Panc1 (cell line): Measurements from ENCODE around the gene EEF1AKMT1. TPM values are rescaled to one million over a fixed set of nuclear protein-coding genes. Genes with fewer than 3 reads are reported as not detected.

Source experiments
- ATAC-seq: fragments of 200-7000 bp; cut with Tn5 transposase; 2 replicates; pipeline ENCODE4 v1.9.1; 2020; ENCODE audit warnings: mild to moderate bottlenecking, moderate library complexity
- BruUV-seq: library from RNA; stranded (reverse); fragments of 400-500 nt; replicated peaks from 2 replicates; lab custom pipeline; 2021; lab: Mats Ljungman, UMichigan
- CTCF ChIA-PET: fragments of 300-600 bp; sonication (Branson Sonifier 250); formaldehyde crosslinking; loops from one replicate; lab custom pipeline; 2022; ENCODE audit warnings: antibody characterized with exemption; lab: Charles Lee
- POLR2A ChIA-PET: fragments of 300-600 bp; sonication (Branson Sonifier 250); formaldehyde crosslinking; loops from one replicate; lab custom pipeline; 2022; ENCODE audit warnings: antibody characterized with exemption; lab: Charles Lee
- DNase-seq: peaks from one replicate; pipeline ENCODE4 v3.0.0-alpha.2; 2010; ENCODE audit warnings: low read depth, low spot score
- H3K27ac ChIP-seq: 2 replicates; pipeline ENCODE4 v1.5.1; 2011; ENCODE audit warnings: mild to moderate bottlenecking, low read length, inconsistent platforms
- H3K27me3 ChIP-seq: fragments of 200-500 bp; sonication (Bioruptor generic); 2 replicates; pipeline ENCODE4 v1.6.0; 2014; ENCODE audit warnings: low read length, inconsistent platforms; ENCODE audit not compliant: control insufficient read depth, insufficient read depth
- H3K36me3 ChIP-seq: fragments of 200-500 bp; sonication (Bioruptor generic); 2 replicates; pipeline ENCODE4 v1.5.1; 2014; ENCODE audit warnings: inconsistent platforms, mild to moderate bottlenecking, low read length, moderate library complexity; ENCODE audit not compliant: control insufficient read depth, insufficient read depth
- H3K4me1 ChIP-seq: 2 replicates; pipeline ENCODE4 v1.5.1; 2011; ENCODE audit warnings: inconsistent platforms, mild to moderate bottlenecking, low read length, moderate library complexity; ENCODE audit not compliant: control insufficient read depth, insufficient read depth
- H3K4me3 ChIP-seq, 2 experiments: 2 replicates each; pipeline ENCODE4 v1.5.1; 2011 to 2012; ENCODE audit warnings: low read depth in 2 of 2, low read length in 2 of 2, mild to moderate bottlenecking in 2 of 2, inconsistent platforms in 1 of 2, moderate library complexity in 1 of 2
- H3K9me3 ChIP-seq: fragments of 200-500 bp; sonication (Bioruptor generic); 2 replicates; pipeline ENCODE4 v1.5.1; 2014; ENCODE audit warnings: low read depth, mild to moderate bottlenecking, inconsistent platforms, low read length, moderate library complexity; ENCODE audit not compliant: control insufficient read depth, insufficient read depth
- POLR2AphosphoS5 ChIP-seq: IDR thresholded peaks from 2 replicates; pipeline ENCODE4 v1.6.1; 2012; ENCODE audit warnings: mild to moderate bottlenecking, low read depth, low read length, moderate library complexity
- SIN3A ChIP-seq: IDR thresholded peaks from 2 replicates; pipeline ENCODE4 v1.6.1; 2012; ENCODE audit warnings: low read depth, mild to moderate bottlenecking, low read length, moderate library complexity, borderline replicate concordance; ENCODE audit not compliant: insufficient read depth
- TCF7L2 ChIP-seq: IDR thresholded peaks from 2 replicates; pipeline ENCODE4 v1.6.1; 2011; ENCODE audit warnings: mild to moderate bottlenecking, low read depth, low read length, inconsistent platforms
- in situ Hi-C: cut with HindIII; loops from 2 replicates; pipeline ENCODE4 v1.10.0; 2016; ENCODE audit warnings: low sequenced_read_pairs, low pct_unique_long_range_greater_than_20kb
- intact Hi-C: fragments of 100-400 bp; cut with micrococcal nuclease; formaldehyde crosslinking; loops from one replicate; pipeline ENCODE4 v1.10.0; 2022; ENCODE audit not compliant: unreplicated experiment
- total RNA-seq: library from RNA; stranded (reverse); gene quantifications from one replicate; pipeline ENCODE4 v1.2.1, GENCODE V29; 2021; ENCODE audit not compliant: unreplicated experiment
- TF ChIP-seq, protein P1 (sequence below), 2 experiments: IDR thresholded peaks; 2 replicates each; pipeline ENCODE4 v1.6.1; 2011 to 2012; ENCODE audit warnings: low read depth in 2 of 2, control low read depth in 1 of 2, low read length in 1 of 2, mild to moderate bottlenecking in 1 of 2, moderate library complexity in 1 of 2; ENCODE audit not compliant: insufficient read depth in 1 of 2
- TF ChIP-seq, protein P2 (sequence below): fragments of 450-650 bp; IDR thresholded peaks from 2 replicates; pipeline ENCODE4 v1.5.1; 2017; ENCODE audit warnings: mild to moderate bottlenecking

EEF1AKMT1 gene
- total RNA-seq, 1 experiment from 2014 or later = 5.4 TPM

DNA sequence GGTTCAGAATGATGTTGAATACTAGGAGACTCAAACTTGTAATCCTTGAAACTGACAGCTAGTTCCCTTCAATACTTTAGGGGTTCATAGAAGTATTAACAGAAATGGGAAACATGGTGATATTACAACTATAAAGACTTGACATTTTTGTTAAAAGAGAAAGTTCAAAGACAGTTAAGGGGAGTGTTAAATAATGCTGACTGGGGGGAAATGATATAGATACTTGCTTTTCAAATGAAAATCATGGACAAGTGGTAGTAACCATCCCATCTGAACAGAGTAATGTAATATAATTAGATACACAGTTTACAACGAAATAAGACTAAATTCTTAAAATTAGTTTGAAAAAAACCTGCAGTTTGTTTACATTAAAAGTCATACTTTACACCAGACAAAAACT, 6.6 kb upstream of the EEF1AKMT1 start:
- Histone ChIP-seq H3K4me1 (no peaks in the 10 kb centered on the region), H3K27me3 (no peaks in the 10 kb centered on the region), H3K4me3 (no peak overlapping the region), H3K27ac (no peak overlapping the region), H3K36me3 (no peaks in the 10 kb centered on the region; the same call in 1 of the 2 replicates), H3K9me3 (no peaks in the 10 kb centered on the region)
- TF ChIP-seq, protein P1, sequence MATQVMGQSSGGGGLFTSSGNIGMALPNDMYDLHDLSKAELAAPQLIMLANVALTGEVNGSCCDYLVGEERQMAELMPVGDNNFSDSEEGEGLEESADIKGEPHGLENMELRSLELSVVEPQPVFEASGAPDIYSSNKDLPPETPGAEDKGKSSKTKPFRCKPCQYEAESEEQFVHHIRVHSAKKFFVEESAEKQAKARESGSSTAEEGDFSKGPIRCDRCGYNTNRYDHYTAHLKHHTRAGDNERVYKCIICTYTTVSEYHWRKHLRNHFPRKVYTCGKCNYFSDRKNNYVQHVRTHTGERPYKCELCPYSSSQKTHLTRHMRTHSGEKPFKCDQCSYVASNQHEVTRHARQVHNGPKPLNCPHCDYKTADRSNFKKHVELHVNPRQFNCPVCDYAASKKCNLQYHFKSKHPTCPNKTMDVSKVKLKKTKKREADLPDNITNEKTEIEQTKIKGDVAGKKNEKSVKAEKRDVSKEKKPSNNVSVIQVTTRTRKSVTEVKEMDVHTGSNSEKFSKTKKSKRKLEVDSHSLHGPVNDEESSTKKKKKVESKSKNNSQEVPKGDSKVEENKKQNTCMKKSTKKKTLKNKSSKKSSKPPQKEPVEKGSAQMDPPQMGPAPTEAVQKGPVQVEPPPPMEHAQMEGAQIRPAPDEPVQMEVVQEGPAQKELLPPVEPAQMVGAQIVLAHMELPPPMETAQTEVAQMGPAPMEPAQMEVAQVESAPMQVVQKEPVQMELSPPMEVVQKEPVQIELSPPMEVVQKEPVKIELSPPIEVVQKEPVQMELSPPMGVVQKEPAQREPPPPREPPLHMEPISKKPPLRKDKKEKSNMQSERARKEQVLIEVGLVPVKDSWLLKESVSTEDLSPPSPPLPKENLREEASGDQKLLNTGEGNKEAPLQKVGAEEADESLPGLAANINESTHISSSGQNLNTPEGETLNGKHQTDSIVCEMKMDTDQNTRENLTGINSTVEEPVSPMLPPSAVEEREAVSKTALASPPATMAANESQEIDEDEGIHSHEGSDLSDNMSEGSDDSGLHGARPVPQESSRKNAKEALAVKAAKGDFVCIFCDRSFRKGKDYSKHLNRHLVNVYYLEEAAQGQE (IDR thresholded peaks at IDR 0.05; ENCODE audit: insufficient read depth in 1 of 2, low read depth in 2 of 2, low read length in 1 of 2) = no peak
- TF ChIP-seq TCF7L2 (no peak), SIN3A (no peak), POLR2AphosphoS5 (no peak)
- TF ChIP-seq, protein P2, sequence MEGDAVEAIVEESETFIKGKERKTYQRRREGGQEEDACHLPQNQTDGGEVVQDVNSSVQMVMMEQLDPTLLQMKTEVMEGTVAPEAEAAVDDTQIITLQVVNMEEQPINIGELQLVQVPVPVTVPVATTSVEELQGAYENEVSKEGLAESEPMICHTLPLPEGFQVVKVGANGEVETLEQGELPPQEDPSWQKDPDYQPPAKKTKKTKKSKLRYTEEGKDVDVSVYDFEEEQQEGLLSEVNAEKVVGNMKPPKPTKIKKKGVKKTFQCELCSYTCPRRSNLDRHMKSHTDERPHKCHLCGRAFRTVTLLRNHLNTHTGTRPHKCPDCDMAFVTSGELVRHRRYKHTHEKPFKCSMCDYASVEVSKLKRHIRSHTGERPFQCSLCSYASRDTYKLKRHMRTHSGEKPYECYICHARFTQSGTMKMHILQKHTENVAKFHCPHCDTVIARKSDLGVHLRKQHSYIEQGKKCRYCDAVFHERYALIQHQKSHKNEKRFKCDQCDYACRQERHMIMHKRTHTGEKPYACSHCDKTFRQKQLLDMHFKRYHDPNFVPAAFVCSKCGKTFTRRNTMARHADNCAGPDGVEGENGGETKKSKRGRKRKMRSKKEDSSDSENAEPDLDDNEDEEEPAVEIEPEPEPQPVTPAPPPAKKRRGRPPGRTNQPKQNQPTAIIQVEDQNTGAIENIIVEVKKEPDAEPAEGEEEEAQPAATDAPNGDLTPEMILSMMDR = no peak
- in situ Hi-C loops (no loop called here), intact Hi-C loops (no loop called here)
- BruUV-seq = no TSS peak
- ATAC-seq = no peak
- ChIA-PET CTCF (no interaction called here), POLR2A (no interaction called here)
- DNase-seq = no peak

DNA sequence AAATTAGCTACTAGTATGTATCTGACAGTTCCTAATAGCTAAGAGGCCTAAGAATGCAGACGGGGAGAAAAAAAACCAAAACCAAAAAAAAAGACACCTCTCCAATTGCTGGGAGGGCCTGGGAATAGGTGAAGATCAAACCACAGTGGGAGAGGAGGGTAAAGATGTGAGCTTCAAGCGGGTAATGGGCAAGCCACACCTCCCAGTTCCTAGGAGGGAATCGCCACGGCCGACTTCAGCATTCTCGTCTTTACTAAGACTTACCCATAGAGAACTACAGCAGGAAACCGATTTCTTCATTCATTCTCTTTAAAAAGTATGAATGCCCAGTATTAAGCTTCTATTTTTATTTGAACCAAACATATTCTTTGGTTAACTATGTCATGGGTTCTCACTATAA, 5.6 kb upstream of the EEF1AKMT1 start:
- no peaks in the 10 kb centered on the region for H3K4me1 ChIP-seq
- H3K4me3 ChIP-seq = no peak overlapping the region
- H3K27ac ChIP-seq = no peak overlapping the region
- ATAC-seq = no peak
- in situ Hi-C loops (no loop called here), intact Hi-C loops (loop anchor here (10.0 kb wide), 1 partner anchor 285 kb away; no protein-coding TSS in a partner anchor)
- no TSS peak for BruUV-seq
- ChIA-PET CTCF (no interaction called here), POLR2A (no interaction called here)
- H3K9me3 ChIP-seq = no peaks in the 10 kb centered on the region
- DNase-seq = no peak
- no peaks in the 10 kb centered on the region; the same call in 1 of the 2 replicates for H3K36me3 ChIP-seq
- TF ChIP-seq, protein P1 (IDR thresholded peaks at IDR 0.05; ENCODE audit: insufficient read depth in 1 of 2, low read depth in 2 of 2, low read length in 1 of 2) = no peak
- no peaks in the 10 kb centered on the region for H3K27me3 ChIP-seq
